ENCODE measurements around the gene DENND10.
"Not testable (repeated sequence)": the region's sequence is repeated elsewhere in the genome, so short reads cannot be mapped to it uniquely, and the experiment has no call there.

Gene DENND10

DNA sequence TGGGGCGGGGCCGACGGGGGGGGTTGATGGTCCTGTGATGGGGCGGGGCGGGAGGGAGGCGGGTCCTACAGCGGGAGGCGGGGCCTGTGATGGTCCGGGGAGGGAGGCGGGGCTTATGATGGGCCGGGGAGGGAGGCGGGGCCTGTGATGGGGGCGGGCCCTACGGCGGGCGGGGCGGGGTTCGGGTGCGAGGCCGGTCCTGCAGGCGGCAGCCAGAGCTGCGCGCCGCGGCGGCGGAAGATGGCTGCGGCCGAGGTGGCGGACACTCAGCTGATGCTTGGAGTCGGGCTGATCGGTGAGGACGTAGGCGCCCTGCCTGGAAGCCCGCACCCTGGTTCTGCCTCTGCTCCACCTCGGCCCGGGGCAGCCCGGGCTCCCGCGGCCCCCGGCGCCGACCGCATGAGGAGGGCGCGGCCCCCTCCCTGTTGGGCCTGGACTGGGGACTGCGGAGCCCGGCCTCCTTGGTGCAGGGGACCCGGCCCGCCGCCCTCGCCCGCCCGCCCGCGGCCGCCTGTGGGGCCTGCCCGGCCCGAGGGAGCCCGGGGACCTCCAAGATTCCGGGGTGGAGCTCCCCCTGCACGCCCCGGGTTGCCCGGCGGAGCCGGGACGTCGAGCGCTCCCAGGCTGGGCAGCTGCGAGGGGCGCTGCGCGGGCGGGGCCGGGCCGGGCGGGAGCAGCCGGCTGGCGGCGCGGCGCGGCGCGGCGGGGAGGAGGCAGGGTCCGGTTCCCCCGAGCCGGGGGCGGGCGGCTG lies at the start of gene DENND10:
Gene DENND10, plus strand, starts transcription at position 211 of the 751 bp plus-strand sequence. Its CDS starts 30 bp downstream, at position 241.
- peak; percentile 80 for DNase-seq

DNA sequence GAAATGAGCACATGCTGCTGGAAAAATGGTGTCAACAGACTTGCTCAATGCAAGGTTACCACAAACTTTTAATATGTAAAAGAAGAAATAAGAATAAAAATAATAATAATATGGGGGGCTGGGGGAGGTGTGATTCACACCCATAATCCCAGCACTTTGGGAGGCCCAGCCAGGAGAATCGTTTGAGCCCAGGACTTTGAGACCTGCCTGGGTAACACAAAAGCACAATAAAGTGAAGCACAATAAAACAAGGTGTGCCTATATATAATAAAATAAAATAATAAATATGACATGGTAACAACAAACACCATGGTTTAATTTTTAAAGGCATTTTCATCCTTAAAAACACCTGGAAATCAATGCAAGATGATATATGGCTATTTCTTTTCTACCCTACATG lies 48.4 kb upstream of the DENND10 start:
- DNase-seq: no peak

DNA sequence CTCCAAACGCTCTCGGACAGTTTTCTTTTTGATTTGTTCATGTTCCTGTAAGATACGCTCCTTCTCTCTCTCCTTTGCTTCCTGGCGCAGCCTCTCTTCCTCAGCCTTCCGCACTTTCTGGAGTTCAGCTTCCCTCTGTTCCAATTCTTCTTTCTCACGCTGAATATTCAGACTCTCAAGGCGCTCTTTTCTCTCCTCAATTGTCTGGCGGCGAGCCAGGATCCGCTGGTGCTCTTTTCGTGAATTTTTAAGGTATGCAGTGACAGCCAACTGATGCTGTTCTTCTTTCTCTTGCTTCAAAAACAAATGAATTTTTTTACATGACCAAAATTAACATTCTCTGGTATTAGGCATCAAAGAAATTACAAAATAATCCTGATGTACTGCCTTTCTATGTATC lies 45.9 kb upstream of the DENND10 start:
- no peak for DNase-seq

GRCh38 chr10:119059557-119059956 lies 44.4 kb upstream of the DENND10 start:
- no peak for DNase-seq

- DNase-seq: no peak
Measured at GRCh38 chr10:119060107-119060506, 43.8 kb upstream of the DENND10 start.

DNA sequence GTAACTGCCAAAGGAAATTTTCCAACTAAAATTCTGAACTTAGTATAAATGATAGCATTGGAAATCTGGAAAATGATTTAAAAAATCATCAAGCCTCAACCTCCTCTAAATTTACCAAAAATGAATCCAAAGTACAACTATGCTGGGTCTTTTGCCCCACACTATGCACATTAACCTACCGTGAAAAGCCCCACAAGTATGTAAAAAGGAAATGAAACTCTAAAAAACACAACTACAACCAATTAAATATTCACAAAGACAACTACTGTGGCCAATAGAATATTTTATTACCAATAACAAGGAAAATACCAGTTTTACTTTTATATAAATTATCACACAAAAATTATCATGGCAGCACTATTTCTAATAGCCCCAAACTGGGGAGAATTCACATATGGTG lies 42.6 kb upstream of the DENND10 start:
- no peak for DNase-seq

- DNase-seq: no peak
Measured at GRCh38 chr10:119061926-119062325, 42.0 kb upstream of the DENND10 start.

GRCh38 chr10:119070395-119071165 lies 33.3 kb upstream of the DENND10 start:
- no peak for DNase-seq

DNA sequence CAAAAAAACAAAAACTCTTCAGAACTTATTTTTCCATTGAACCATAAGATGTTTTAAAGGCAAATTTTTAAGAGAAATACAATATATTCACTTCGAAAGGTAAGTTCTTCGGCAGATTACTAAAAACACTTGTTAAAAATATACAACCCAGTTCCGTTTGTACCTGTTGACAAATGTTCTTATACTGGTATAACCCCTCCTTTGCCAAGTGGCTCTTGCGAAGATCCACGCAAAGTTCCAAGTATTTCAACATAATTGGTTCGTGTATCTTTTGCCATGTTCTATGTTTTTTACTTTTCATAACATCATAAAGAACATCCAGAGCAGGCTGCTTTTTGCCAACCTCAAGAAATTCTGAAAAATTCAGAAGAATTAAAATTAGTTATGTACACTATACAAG lies 30.3 kb upstream of the DENND10 start:
- DNase-seq: no peak

DNA sequence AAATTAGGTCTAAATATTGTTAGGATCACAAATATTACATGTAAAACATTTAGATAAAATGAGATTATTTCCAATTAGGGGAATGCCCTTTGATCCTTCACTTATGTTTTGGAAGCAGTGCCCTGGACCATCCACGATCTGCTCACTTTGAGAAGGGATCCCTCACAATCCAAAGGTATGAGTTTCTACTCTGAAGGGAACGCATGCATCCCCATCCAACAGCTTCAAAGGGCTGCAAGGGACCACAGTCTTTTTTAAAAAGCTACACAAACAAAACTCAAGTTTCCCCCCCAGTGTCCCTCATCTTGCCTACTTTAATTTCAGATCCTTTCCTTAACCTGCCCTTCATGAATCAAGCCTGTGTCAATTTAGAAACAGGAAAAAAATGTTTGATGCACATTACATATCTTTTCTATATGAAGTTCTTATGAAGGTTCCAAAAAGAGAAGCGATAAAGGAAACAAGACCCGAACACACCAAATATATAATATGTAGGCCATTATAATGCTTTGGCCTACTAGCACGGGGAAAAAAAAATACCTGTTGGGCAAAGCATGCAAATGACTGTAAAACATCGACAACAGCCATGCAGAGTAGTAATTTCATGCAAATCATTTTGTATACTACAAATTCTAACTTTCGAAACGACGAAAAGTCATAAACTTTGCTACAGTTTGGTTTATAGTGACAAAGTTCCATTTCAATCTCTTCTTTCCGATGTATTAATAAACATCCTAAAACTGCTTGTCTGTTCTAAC lies 25.3 kb upstream of the DENND10 start:
- DNase-seq: no peak

DNA sequence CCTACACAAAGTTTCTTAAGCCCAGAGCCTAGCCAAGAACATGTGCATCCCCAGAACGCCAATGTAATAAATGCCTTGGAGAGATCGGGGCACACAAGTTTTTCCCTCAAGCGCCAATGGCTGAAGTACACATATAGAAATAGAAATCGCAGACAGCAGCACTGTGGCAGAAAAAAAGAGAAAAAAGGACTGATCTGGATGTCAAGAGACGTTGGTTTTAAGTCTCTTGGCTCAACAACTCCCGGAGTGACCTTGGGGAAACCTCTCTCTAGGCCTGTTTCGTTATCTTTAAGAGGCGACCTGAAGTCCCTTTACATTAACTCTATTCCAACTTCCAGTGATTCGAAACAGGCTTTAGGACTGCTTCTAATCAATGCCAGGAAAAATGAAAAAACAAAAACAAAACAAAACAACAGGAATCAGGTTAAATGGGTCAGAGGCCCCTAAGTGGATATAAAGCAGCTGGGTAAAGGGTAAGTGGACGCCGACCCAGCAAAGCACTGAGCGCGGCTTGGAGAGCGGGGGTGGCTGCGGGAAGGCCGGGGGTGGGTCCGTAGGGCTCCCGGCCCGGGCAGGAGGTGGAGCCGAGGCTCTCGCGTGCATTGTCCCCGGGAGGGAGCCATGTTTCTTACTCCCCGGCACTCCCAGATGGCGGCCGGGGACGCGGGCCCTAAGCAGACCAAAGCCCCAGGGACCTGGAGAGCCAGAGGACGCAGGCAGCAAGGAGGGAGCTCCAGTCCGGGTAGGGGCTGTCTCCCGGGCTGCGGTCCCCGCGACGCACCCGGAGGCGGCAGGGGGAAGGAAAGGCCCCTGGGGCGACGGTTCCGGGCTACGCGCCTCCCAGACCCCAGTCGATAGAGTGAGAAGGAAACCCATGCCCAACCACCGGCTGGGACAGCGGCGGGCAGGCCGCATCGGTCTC lies 24.1 kb upstream of the DENND10 start:
- peak; percentile 64 for DNase-seq

GRCh38 chr10:119080521-119081259 lies 23.2 kb upstream of the DENND10 start, which contains the start of gene EIF3A:
EIF3A (minus strand) TSS chr10:119080817; CDS start chr10:119080676, 141 bp downstream.
- DNase-seq: peak; percentile 91

GRCh38 chr10:119084896-119085295 lies 19.0 kb upstream of the DENND10 start:
- DNase-seq: no peak

DNA sequence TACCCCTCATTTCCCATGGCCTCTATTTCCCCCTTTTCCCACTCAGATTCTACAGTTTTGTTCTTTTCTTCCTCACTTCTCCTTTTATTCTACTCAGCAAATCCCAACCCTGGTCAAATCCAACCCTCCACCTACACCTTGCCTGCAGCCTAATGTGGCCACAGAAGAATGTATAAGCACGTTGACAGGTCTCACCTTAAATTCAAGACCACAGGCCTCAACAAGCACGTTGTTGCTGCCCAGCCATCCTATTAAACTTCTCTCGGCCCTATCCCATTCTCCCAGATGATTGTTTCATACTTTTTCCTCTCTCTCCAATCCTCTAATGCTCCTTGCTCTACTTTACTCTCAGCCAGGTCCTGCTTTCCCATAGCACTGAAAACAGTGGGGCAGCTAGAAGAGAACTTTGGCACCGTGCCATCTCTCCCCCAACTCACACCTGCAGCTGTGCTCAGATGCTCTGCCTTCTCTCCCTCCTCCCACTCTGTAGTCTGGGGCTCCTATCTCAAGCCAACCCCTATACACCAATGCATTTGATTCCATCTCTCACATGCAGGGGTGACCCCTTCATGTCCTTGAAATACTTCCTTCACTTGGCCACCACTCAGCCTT lies 16.5 kb upstream of the DENND10 start:
- DNase-seq: no peak

GRCh38 chr10:119090026-119090795 lies 13.7 kb upstream of the DENND10 start:
- DNase-seq: peak; percentile 34

- peak; percentile 73 for DNase-seq
Measured at GRCh38 chr10:119090968-119091367, 12.9 kb upstream of the DENND10 start.

- DNase-seq: no peak
Measured at GRCh38 chr10:119095640-119096039, 8.3 kb upstream of the DENND10 start.

DNA sequence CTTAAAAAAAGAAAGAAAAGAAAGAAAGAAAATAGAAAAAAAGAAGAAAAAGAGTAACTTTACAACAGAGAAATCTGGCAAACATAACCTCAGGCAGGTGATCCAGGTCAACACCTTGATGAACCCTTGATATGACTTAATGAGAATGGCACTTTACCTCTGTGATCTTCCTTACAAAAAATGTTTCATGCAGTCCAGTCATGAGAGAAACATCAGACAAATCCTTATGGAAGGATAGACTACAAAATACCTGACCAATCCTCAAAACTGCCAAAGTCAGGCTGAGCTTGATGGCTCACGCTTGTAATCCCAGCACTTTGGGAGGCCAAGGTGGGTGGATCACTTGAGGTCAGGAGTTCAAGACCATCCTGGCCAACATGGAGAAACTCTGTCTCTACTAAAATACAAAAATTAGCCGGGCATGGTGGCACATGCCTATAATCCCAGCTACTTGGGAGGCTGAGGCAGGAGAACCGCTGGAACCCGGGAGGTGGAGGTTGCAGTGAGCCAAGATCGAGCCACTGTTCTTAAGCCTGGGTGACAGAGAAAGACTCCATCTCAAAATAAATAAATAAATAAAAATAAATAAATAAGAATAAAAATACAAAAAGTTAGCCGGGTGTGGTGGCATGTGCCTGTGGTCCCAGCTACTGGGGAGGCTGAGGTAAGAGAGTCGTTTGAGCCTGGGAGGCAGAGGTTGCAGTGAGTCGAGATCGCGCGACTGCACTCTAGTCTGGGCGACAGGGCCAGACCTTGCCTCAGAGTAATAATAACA lies 7.1 kb upstream of the DENND10 start:
- DNase-seq: not testable (repeated sequence)

DNA sequence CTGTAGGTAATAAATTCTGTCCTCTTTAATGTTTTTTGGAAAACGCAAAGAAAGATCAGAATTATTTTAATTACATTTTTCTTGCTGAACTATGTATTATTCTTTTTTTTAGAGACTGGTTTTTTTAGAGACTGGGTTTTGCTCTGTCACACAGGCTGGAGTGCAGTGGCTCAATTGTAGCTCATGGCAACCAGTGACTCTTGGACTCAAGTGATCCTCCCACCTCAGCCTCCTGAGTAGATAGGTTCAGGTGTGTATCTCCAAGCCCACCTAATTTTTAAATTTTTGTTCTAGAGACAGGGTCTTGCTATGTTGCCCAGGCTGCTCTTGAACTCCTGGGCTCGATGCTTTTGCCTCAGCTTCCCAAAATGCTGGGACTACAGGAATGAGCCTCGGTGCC lies 5.3 kb upstream of the DENND10 start:
- DNase-seq: no peak
